Body of pancreas (tissue), 4 donors: Measurements from ENCODE around the gene BROX. TPM values are rescaled to one million over a fixed set of nuclear protein-coding genes. Genes with fewer than 3 reads are reported as not detected.

Experiments used
- ATAC-seq: fragments of 150-250 bp; one replicate; pipeline ENCODE4 v1.9.1; 2016
- DNase-seq, 4 donors: peaks; one replicate each; pipeline ENCODE4 v3.0.0-alpha.2; 2019
- H3K27ac ChIP-seq, 4 donors: fragments of 200-600 bp; sonication (generic); 1 replicate in 3 of 4; 2 replicates in 1 of 4; pipeline versions ENCODE4 v1.5.1 to v1.6.1; 2016 to 2019; ENCODE audit warnings: mild to moderate bottlenecking in 1 of 4, mixed read lengths in 1 of 4, moderate library complexity in 1 of 4
- H3K27me3 ChIP-seq, 2 donors: fragments of 200-600 bp; sonication (generic); one replicate each; pipeline ENCODE4 v1.6.0; 2016; ENCODE audit warnings: mild to moderate bottlenecking in 1 of 2
- H3K36me3 ChIP-seq, 2 donors: fragments of 200-600 bp; sonication (generic); replicated peaks in 1 of 2; 2 replicates each; pipeline ENCODE4 v1.5.1; 2016; ENCODE audit warnings: low read depth in 2 of 2; ENCODE audit not compliant: insufficient read depth in 1 of 2
- H3K4me1 ChIP-seq: fragments of 200-600 bp; sonication (generic); one replicate; pipeline ENCODE4 v1.6.0; 2016
- H3K4me3 ChIP-seq, 2 donors: fragments of 200-600 bp; sonication (generic); 1 replicate in 1 of 2; 2 replicates in 1 of 2; pipeline ENCODE4 v1.5.1; 2016 to 2019
- H3K9me3 ChIP-seq, 3 donors: fragments of 200-600 bp; sonication (generic); 1 replicate in 2 of 3; 2 replicates in 1 of 3; pipeline ENCODE4 v1.5.1; 2016
- POLR2A ChIP-seq, 3 donors: fragments of 450-650 bp; IDR thresholded peaks; one replicate each; pipeline ENCODE4 v1.6.1; 2016; ENCODE audit warnings: antibody characterized with exemption in 3 of 3, mild to moderate bottlenecking in 2 of 3
- WGBS, 2 donors: methylation state at CpG; one replicate each; pipeline ENCODE4 v1.1.5; 2017; 5-methylcytosine and 5-hydroxymethylcytosine counted together
- intact Hi-C: fragments of 100-400 bp; cut with DNase I; formaldehyde crosslinking; loops from one replicate; pipeline ENCODE4 v1.15.1; 2023
- total RNA-seq, 2 donors: library from RNA; depleted of rRNA; stranded (reverse); fragments of >200 nt; gene quantifications; one replicate each; pipeline ENCODE4 v1.1.0, GENCODE V29; 2016
- TF ChIP-seq, protein P1 (sequence below), 7 experiments: fragments of 450-650 bp in 4 of 7; fragments of 200-600 bp in 3 of 7; sonication (generic) in 3 of 7; IDR thresholded peaks; one replicate each; pipeline ENCODE4 v1.5.1; 2016 to 2019; ENCODE audit warnings: antibody characterized with exemption in 7 of 7

The BROX gene
- total RNA-seq, 2 donors from 2014 or later, result 12.5 to 18.2 TPM

- no peak for TF ChIP-seq POLR2A (IDR thresholded peaks at IDR 0.05)
- TF ChIP-seq, protein P1, sequence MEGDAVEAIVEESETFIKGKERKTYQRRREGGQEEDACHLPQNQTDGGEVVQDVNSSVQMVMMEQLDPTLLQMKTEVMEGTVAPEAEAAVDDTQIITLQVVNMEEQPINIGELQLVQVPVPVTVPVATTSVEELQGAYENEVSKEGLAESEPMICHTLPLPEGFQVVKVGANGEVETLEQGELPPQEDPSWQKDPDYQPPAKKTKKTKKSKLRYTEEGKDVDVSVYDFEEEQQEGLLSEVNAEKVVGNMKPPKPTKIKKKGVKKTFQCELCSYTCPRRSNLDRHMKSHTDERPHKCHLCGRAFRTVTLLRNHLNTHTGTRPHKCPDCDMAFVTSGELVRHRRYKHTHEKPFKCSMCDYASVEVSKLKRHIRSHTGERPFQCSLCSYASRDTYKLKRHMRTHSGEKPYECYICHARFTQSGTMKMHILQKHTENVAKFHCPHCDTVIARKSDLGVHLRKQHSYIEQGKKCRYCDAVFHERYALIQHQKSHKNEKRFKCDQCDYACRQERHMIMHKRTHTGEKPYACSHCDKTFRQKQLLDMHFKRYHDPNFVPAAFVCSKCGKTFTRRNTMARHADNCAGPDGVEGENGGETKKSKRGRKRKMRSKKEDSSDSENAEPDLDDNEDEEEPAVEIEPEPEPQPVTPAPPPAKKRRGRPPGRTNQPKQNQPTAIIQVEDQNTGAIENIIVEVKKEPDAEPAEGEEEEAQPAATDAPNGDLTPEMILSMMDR (IDR thresholded peaks at IDR 0.05), result no peak
- no peak for DNase-seq
- no peaks in the 10 kb centered on the region for H3K9me3 ChIP-seq
- intact Hi-C loops, result no loop called here
- peaks cover 14 to 15% of the 10 kb centered on the region in 2 donors for H3K36me3 ChIP-seq
- ATAC-seq, result no peak
- WGBS, 2 donors, result 81 to 85% methylated on average over 1 of the region's 1 CpG
- no peak overlapping the region for H3K27ac ChIP-seq
- H3K4me3 ChIP-seq, result no peak overlapping the region
- H3K27me3 ChIP-seq, result no peaks in the 10 kb centered on the region
- H3K4me1 ChIP-seq, result no peaks in the 10 kb centered on the region
These were observed 42.3 kb upstream of the BROX start for GRCh38 chr1:222670110-222670509.

DNA sequence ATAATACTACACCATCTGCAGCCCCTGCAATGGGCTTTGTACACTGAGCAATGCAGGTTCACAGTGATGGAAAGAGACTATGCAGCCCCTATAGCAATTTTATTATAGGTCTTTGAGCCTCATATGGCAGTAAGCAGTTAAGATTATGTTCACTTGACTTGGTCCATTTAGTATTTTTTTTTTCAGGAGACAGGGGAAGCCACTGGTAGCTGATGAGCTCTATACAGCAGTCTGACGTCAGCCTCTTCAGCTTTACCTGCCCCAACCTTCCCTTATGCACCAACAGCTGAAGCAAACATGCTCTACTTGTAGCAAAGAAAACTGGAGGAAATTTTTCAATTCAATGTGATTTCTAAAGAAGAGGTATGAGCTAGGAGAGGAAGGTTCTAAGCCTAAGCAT is 32.3 kb upstream of the BROX start:
- 89 to 92% methylated on average over 1 of the region's 1 CpG for WGBS, 2 donors
- TF ChIP-seq, protein P1 (IDR thresholded peaks at IDR 0.05), result no peak
- no peak for TF ChIP-seq POLR2A (IDR thresholded peaks at IDR 0.05)
- Histone ChIP-seq H3K27ac (no peak overlapping the region), H3K4me3 (no peak overlapping the region), H3K27me3 (no peaks in the 10 kb centered on the region), H3K4me1 (no peaks in the 10 kb centered on the region), H3K9me3 (no peaks in the 10 kb centered on the region), H3K36me3 (peaks cover 0 to 3% of the 10 kb centered on the region in 2 donors)
- intact Hi-C loops, result no loop called here
- ATAC-seq (no peak), DNase-seq (no peak)

DNA sequence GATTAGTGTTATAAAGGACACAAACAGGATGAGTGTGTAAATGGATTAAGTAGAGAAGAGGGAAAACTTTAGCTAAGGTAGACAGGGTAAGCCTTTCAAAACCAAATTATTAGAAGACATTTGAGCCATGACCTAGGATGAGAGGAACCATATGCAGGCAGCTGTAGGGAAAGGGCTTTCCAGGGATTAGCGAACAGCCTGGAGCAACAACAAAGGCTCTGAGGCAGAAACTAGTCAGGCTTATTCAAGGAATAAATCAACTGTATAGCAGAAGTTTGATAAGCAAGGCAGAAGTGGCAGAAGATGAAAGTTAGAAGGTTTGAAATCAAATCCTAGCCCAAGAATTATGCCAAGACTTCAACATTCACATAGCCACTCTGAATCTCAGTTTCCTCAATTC is 21.3 kb upstream of the BROX start:
- H3K36me3 ChIP-seq, result peaks cover 0 to 4% of the 10 kb centered on the region in 2 donors
- intact Hi-C loops, result no loop called here
- no peak overlapping the region for H3K27ac ChIP-seq
- no peak for DNase-seq
- no peak for TF ChIP-seq POLR2A (IDR thresholded peaks at IDR 0.05)
- TF ChIP-seq, protein P1 (IDR thresholded peaks at IDR 0.05), result no peak
- no peaks in the 10 kb centered on the region for H3K4me1 ChIP-seq
- 93 to 100% methylated on average over 1 of the region's 1 CpG for WGBS, 2 donors
- no peaks in the 10 kb centered on the region for H3K9me3 ChIP-seq
- no peak overlapping the region for H3K4me3 ChIP-seq
- no peaks in the 10 kb centered on the region for H3K27me3 ChIP-seq
- no peak for ATAC-seq

- Histone ChIP-seq H3K27ac (no peak overlapping the region), H3K4me1 (no peaks in the 10 kb centered on the region), H3K4me3 (no peak overlapping the region), H3K9me3 (no peaks in the 10 kb centered on the region), H3K27me3 (no peaks in the 10 kb centered on the region), H3K36me3 (no peaks in the 10 kb centered on the region)
- intact Hi-C loops, result no loop called here
- no peak for TF ChIP-seq POLR2A (IDR thresholded peaks at IDR 0.05)
- TF ChIP-seq, protein P1 (IDR thresholded peaks at IDR 0.05), result no peak
- DNase-seq, result no peak
- 82 to 89% methylated on average over 5 of the region's 5 CpGs for WGBS, 2 donors
- no peak for ATAC-seq
These were observed 17.4 kb upstream of the BROX start for GRCh38 chr1:222694927-222695326.

DNA sequence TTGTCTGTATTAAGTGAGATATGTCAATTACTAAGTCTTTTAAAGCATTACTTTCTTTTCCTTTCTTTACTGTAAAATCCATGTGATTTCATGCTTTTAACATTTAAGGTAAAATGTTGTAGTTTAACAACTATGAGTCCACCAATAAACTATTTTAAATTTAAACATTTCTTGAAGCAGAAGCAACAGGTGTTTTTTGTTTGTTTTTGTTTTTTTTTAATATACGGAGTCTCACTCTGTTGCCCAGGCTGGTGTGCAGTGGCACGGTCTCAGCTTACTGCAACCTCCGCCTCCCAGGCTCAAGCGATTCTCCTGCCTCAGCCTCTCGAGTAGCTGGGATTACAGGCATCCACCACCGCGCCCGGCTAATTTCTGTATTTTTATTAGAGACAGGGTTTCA is 15.6 kb upstream of the BROX start:
- Histone ChIP-seq H3K9me3 (no peaks in the 10 kb centered on the region), H3K4me1 (no peaks in the 10 kb centered on the region), H3K4me3 (no peak overlapping the region), H3K36me3 (no peaks in the 10 kb centered on the region), H3K27me3 (no peaks in the 10 kb centered on the region), H3K27ac (no peak overlapping the region)
- intact Hi-C loops, result no loop called here
- 91 to 92% methylated on average over 8 of the region's 8 CpGs for WGBS, 2 donors
- ATAC-seq (no peak), DNase-seq (no peak)
- TF ChIP-seq, protein P1 (IDR thresholded peaks at IDR 0.05), result no peak
- no peak for TF ChIP-seq POLR2A (IDR thresholded peaks at IDR 0.05)
